IPS DF 6.9 (cell line): ENCODE data around the gene PDCD7.

ENCODE experiments used
- DNase-seq: peaks from one replicate; pipeline ENCODE4 v3.0.0-alpha.2; 2013; ENCODE audit warnings: low read depth, low spot score
- H3K27ac ChIP-seq: one replicate; pipeline ENCODE4 v1.5.1; 2013; ENCODE audit warnings: low read length, control low read depth
- H3K27me3 ChIP-seq: 2 replicates; pipeline ENCODE4 v1.6.1; 2013; ENCODE audit warnings: mild to moderate bottlenecking, low read length; ENCODE audit not compliant: control insufficient read depth, insufficient read depth
- H3K36me3 ChIP-seq: 2 replicates; pipeline ENCODE4 v1.6.1; 2013; ENCODE audit warnings: low read length; ENCODE audit not compliant: control insufficient read depth, insufficient read depth
- H3K4me1 ChIP-seq: 2 replicates; pipeline ENCODE4 v1.6.1; 2013; ENCODE audit warnings: low read length; ENCODE audit not compliant: control insufficient read depth, insufficient read depth
- H3K4me3 ChIP-seq: 2 replicates; pipeline ENCODE4 v1.5.1; 2013; ENCODE audit warnings: mild to moderate bottlenecking, low read length
- H3K9me3 ChIP-seq: 2 replicates; pipeline ENCODE4 v1.6.1; 2013; ENCODE audit warnings: low read length, inconsistent platforms; ENCODE audit not compliant: control insufficient read depth, insufficient read depth
- WGBS: extraction: QIAGEN DNeasy Blood & Tissue Kit; methylation state at CpG from one replicate; pipeline ENCODE4 v1.1.7; 2013; ENCODE audit warnings: mixed read lengths, missing lambda C conversion rate; ENCODE audit not compliant: insufficient read length, insufficient coverage; 5-methylcytosine and 5-hydroxymethylcytosine counted together

PDCD7 gene

GRCh38 chr15:65132878-65133547, 595 bp downstream of the PDCD7 start:
- Histone ChIP-seq H3K36me3 (peaks cover 8% of the 10 kb centered on the region; the same call in 1 of the 2 replicates), H3K27ac (no peak overlapping the region), H3K4me3 (peak overlapping the region; percentile 86), H3K4me1 (peaks cover 2% of the 10 kb centered on the region; the same call in 1 of the 2 replicates), H3K9me3 (no peaks in the 10 kb centered on the region; the same call in 1 of the 2 replicates), H3K27me3 (no peaks in the 10 kb centered on the region)
- WGBS, result no CpG with 5 or more reads among the region's 93 CpGs
- DNase-seq, result no peak

DNA sequence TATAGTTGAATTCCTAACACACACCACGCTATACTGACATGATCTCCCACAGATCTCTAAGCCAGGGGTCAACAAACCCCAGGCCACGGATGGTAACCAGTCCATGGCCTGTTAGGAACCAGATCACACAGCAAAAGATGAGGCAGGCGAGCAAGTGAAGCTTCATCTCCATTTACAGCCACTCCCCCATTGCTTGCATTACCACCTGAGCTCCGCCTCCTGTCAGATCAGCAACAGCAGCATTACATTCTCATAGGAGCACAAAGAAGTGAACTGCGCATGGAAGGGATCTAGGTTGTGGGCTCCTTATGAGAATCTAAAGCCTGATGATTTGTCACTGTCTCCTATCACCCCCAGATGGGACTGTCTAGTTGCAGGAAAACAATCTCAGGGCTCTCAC, 2.7 kb downstream of the PDCD7 start:
- Histone ChIP-seq H3K36me3 (peaks cover 10% of the 10 kb centered on the region; the same call in 1 of the 2 replicates), H3K4me3 (no peak overlapping the region), H3K27ac (no peak overlapping the region), H3K4me1 (peaks cover 2% of the 10 kb centered on the region; the same call in 1 of the 2 replicates), H3K9me3 (no peaks in the 10 kb centered on the region), H3K27me3 (no peaks in the 10 kb centered on the region)
- no peak for DNase-seq
- WGBS, result no CpG with 5 or more reads among the region's 5 CpGs

DNA sequence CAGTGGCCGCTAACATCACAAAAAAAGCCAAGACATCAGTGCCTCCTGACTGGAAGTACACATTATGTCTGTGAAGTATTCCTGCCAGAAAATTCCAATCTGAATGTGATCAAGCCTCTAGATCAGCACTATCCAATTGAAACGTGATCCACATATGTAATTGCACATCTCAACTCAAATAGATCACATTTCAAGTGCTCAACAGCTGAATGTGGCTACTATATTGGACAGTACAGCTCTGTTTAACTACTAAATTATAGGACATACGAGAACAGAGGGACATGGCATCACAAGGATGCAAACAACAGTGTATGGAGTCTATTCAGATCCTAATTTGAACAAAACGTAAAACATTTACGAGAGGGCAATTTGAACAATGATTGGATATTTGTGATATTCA, 18.1 kb downstream of the PDCD7 start:
- Histone ChIP-seq H3K36me3 (peaks cover 8% of the 10 kb centered on the region; the same call in 1 of the 2 replicates), H3K27me3 (no peaks in the 10 kb centered on the region), H3K9me3 (no peaks in the 10 kb centered on the region), H3K27ac (no peak overlapping the region), H3K4me1 (no peaks in the 10 kb centered on the region), H3K4me3 (no peak overlapping the region)
- WGBS, result no CpG with 5 or more reads among the region's 5 CpGs
- no peak for DNase-seq

DNA sequence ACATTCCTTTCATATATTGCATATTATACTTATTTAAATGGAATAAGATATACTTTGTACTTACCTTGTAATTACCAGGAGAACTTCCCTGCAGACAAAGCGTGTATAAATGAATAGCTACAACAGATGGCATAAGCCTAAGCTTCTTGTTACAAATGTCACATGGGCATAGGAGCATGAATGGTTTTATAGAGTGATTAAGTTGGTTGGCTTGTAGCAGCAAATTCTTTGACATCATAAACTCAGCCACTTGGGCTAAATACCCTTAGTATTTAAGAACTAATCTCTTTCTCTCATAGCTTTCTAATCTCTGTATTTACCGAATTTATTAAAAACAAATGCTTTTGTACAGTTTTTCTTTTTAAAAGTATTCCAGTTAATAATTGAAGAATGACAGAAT, 18.5 kb downstream of the PDCD7 start, which contains the start of gene UBAP1L:
TSS of gene UBAP1L (minus strand) at position 115 of the 400 bp plus-strand sequence. CDS start 8,985 bp downstream, outside the sequence.
- WGBS, result 100% methylated on average over 1 of the region's 2 CpGs
- Histone ChIP-seq H3K4me3 (no peak within 1 kb of the TSS), H3K27ac (no peak within 1 kb of the TSS), H3K36me3 (peaks cover 8% of the 10 kb centered on the region; the same call in 1 of the 2 replicates), H3K27me3 (no peaks in the 10 kb centered on the region), H3K4me1 (no peaks in the 10 kb centered on the region), H3K9me3 (no peaks in the 10 kb centered on the region)
- no peak for DNase-seq

GRCh38 chr15:65110676-65111292, 22.8 kb downstream of the PDCD7 start:
- Histone ChIP-seq H3K27ac (no peak overlapping the region), H3K4me1 (no peaks in the 10 kb centered on the region), H3K9me3 (no peaks in the 10 kb centered on the region), H3K27me3 (no peaks in the 10 kb centered on the region), H3K4me3 (no peak overlapping the region), H3K36me3 (no peaks in the 10 kb centered on the region; the same call in 1 of the 2 replicates)
- WGBS, result no CpG with 5 or more reads among the region's 3 CpGs
- no peak for DNase-seq

DNA sequence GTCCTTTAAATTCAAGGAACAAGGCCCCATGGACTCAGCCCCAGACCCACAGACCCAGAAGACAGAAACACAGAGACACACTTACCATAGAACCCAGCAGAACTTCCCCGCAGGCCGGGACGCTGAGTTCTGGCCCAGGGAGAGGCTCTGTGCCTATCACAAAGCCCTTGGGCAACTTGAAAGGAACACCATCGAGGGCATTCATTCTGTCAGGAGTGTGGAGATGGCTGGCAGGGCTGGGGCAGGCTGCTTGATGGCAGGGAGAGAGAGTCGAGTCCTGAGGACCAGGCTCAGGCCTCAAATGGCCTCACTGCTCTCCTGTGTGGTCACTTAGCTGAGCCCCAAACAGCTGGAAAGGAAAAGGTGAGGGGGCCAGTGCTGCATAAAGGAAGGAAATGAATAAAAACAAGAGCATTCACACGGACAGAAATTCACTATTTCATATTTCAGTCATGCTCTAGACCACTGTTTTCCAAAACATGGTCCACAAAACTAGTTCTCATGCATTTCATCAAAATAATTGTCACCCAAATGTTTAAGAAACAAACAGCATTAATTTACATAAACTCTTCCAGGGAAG, 27.5 kb downstream of the PDCD7 start:
- Histone ChIP-seq H3K4me3 (no peak overlapping the region), H3K36me3 (no peaks in the 10 kb centered on the region), H3K27me3 (peaks cover 3% of the 10 kb centered on the region; the same call in 1 of the 2 replicates), H3K4me1 (no peaks in the 10 kb centered on the region; the same call in 1 of the 2 replicates), H3K27ac (no peak overlapping the region), H3K9me3 (no peaks in the 10 kb centered on the region)
- DNase-seq, result no peak
- no CpG with 5 or more reads among the region's 6 CpGs for WGBS

DNA sequence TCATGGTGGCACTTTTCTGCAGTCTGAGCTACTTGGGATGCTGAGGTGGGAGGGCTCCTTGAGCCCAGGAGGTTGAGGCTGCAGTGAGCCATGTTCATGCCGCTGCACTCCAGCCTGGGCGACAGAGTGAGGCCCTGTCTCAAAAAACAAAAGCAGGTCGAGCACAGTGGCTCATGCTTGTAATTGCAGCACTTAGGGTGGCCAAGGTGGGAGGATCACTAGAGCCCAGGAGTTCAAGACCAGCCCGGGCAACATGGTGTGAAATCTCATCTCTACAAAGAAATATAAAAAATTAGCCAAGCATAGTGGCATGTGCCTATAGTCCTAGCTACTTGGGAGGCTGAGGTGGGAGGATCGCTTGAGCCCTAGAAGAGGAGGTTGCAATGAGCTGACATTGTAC, 28.6 kb downstream of the PDCD7 start:
- H3K9me3 ChIP-seq, result no peaks in the 10 kb centered on the region
- no peak overlapping the region for H3K4me3 ChIP-seq
- H3K4me1 ChIP-seq, result no peaks in the 10 kb centered on the region; the same call in 1 of the 2 replicates
- no peak overlapping the region for H3K27ac ChIP-seq
- H3K27me3 ChIP-seq, result peaks cover 3% of the 10 kb centered on the region; the same call in 1 of the 2 replicates
- no CpG with 5 or more reads among the region's 5 CpGs for WGBS
- H3K36me3 ChIP-seq, result no peaks in the 10 kb centered on the region
- no peak for DNase-seq

DNA sequence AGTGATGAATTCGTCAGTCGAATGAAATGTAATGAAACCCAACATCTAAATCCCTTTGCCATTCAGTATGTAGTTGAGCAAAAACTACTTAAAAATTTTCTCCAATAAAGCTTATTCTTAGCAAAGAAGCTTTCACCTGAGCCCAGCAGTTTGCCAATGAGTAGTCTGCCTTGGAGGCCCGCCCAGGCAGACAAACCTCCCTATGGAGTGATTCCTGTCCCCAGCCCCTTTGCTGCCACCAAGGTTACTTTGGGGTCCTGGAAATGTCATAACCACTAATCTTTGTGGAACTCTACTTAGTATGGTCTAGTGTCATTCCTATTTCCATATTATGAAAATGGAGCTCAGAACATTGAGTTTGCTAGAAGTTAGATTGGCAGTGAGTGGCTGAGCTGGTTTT, 30.7 kb downstream of the PDCD7 start:
- no peaks in the 10 kb centered on the region for H3K36me3 ChIP-seq
- H3K4me3 ChIP-seq, result no peak overlapping the region
- H3K9me3 ChIP-seq, result no peaks in the 10 kb centered on the region
- H3K27ac ChIP-seq, result no peak overlapping the region
- no peaks in the 10 kb centered on the region; the same call in 1 of the 2 replicates for H3K4me1 ChIP-seq
- no peak for DNase-seq
- H3K27me3 ChIP-seq, result peaks cover 3% of the 10 kb centered on the region; the same call in 1 of the 2 replicates
- no CpG with 5 or more reads among the region's 3 CpGs for WGBS

DNA sequence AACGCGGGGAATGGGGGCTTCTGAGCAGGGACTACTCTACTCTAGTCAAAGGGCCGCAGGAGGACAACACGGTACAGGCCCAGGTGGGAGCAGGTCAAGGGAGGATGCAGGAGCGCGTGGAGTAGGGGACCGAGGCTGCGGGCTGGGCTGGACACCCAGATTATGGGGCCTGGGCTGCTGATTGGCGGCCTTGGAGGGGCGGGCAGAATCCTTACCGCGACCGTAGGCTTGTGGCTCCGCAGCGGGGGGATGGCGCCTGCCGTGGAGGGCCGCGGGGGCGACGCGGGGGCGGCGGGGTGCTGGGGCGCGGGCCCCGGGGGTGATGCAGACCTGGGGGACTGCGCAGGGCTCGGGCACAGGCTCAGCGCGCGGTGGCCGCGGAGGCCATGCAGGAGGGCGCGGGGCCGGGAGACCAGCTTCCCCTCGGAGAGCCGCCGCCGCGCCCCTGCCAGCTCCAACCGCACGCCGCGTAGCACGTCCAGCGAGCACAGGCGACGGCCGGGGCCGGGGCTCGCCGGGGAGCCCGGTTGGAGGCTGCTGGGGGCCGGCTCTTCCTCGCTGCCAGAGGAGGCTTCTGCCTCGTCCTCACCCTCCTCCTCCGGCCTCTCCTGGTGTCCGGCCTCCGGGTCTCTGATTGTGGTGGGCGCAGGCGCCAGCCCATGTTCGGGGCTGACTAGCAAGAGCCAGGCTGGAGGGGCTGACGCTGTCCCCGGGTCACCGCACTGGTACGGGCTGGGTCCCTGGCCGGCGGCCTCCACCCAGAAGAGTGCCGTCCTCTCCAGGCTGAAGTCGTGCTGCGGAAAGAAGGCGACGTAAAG, 31.5 kb downstream of the PDCD7 start:
- WGBS, result no CpG with 5 or more reads among the region's 75 CpGs
- DNase-seq, result no peak
- peak overlapping the region; percentile 28; the same call in 1 of the 2 replicates for H3K4me3 ChIP-seq
- H3K4me1 ChIP-seq, result no peaks in the 10 kb centered on the region; the same call in 1 of the 2 replicates
- no peaks in the 10 kb centered on the region for H3K9me3 ChIP-seq
- H3K36me3 ChIP-seq, result no peaks in the 10 kb centered on the region
- H3K27me3 ChIP-seq, result peaks cover 3% of the 10 kb centered on the region; the same call in 1 of the 2 replicates
- H3K27ac ChIP-seq, result no peak overlapping the region
